GM19324 (cell line): ENCODE measurements around the gene DDRGK1.
"Not testable (repeated sequence)": the region's sequence is repeated elsewhere in the genome, so short reads cannot be mapped to it uniquely, and the experiment has no call there.

Experiments
- ATAC-seq: cut with Tn5 transposase; IDR thresholded peaks from one replicate; pipeline ENCODE4 v1.9.1; 2021; ENCODE audit warnings: mild to moderate bottlenecking, moderate library complexity; ENCODE audit not compliant: unreplicated experiment, low FRiP score

DDRGK1 gene

GRCh38 chr20:3167738-3168078 lies 36.8 kb downstream of the DDRGK1 start:
- no peak for ATAC-seq

GRCh38 chr20:3166913-3167342 lies 37.6 kb downstream of the DDRGK1 start:
- no peak for ATAC-seq

GRCh38 chr20:3166338-3166912 lies 38.1 kb downstream of the DDRGK1 start:
- no peak for ATAC-seq

GRCh38 chr20:3165473-3166337 lies 38.8 kb downstream of the DDRGK1 start:
- no peak for ATAC-seq

GRCh38 chr20:3164763-3165410 lies 39.6 kb downstream of the DDRGK1 start:
- no peak for ATAC-seq

GRCh38 chr20:3164043-3164762 lies 40.3 kb downstream of the DDRGK1 start:
- no peak for ATAC-seq

- no peak for ATAC-seq
Measured at GRCh38 chr20:3163099-3164042, 41.1 kb downstream of the DDRGK1 start.

- no peak for ATAC-seq
Measured at GRCh38 chr20:3162080-3162611, 42.3 kb downstream of the DDRGK1 start.

- no peak for ATAC-seq
Measured at GRCh38 chr20:3161316-3162079, 43.0 kb downstream of the DDRGK1 start.

- ATAC-seq, result no peak
Measured at GRCh38 chr20:3160418-3160817, 44.1 kb downstream of the DDRGK1 start.

- no peak for ATAC-seq
Measured at GRCh38 chr20:3158968-3159431, 45.5 kb downstream of the DDRGK1 start.

- ATAC-seq, result no peak
Measured at GRCh38 chr20:3157817-3158216, 46.7 kb downstream of the DDRGK1 start.

- no peak for ATAC-seq
Measured at GRCh38 chr20:3156811-3157619, 47.5 kb downstream of the DDRGK1 start.

GRCh38 chr20:3152057-3152644 lies 52.3 kb downstream of the DDRGK1 start:
- ATAC-seq, result not testable (repeated sequence)

- no peak for ATAC-seq
Measured at GRCh38 chr20:3150908-3151307, 53.6 kb downstream of the DDRGK1 start.

GRCh38 chr20:3146732-3147341 lies 57.6 kb downstream of the DDRGK1 start:
- no peak for ATAC-seq

- ATAC-seq, result no peak
Measured at GRCh38 chr20:3141757-3142156, 62.7 kb downstream of the DDRGK1 start.
